IgD-negative memory B cell (primary cell): ENCODE measurements around the gene CNGA1. TPM values are rescaled to one million over a fixed set of nuclear protein-coding genes. Genes with fewer than 3 reads are reported as not detected.
A peak's percentile ranks its signal among the peaks of the same experiment; 100 is the strongest.
"Not testable (repeated sequence)": the region's sequence is repeated elsewhere in the genome, so short reads cannot be mapped to it uniquely, and the experiment has no call there.

Source experiments
- H3K27ac Mint-ChIP-seq, 3 donors: one replicate each; pipeline ENCODE4 v1.8.0; 2020 to 2022; ENCODE audit warnings: mild to moderate bottlenecking in 3 of 3, mixed read lengths in 3 of 3, moderate library complexity in 1 of 3
- H3K27me3 Mint-ChIP-seq: one replicate; pipeline ENCODE4 v1.8.0; 2021; ENCODE audit warnings: mixed read lengths
- H3K36me3 Mint-ChIP-seq: one replicate; pipeline ENCODE4 v1.8.0; 2020; ENCODE audit warnings: mild to moderate bottlenecking, mixed read lengths
- H3K4me1 Mint-ChIP-seq, 3 donors: one replicate each; pipeline ENCODE4 v1.8.0; 2020 to 2022; ENCODE audit warnings: mixed read lengths in 3 of 3, mild to moderate bottlenecking in 1 of 3
- H3K4me3 Mint-ChIP-seq, 4 donors: one replicate each; pipeline ENCODE4 v1.8.0; 2020 to 2022; ENCODE audit warnings: mild to moderate bottlenecking in 4 of 4, mixed read lengths in 4 of 4, moderate library complexity in 3 of 4
- H3K9me3 Mint-ChIP-seq, 3 donors: one replicate each; pipeline ENCODE4 v1.8.0; 2020 to 2021; ENCODE audit warnings: mixed read lengths in 3 of 3, mild to moderate bottlenecking in 1 of 3
- polyA plus RNA-seq: library from polyadenylated mRNA; unstranded; fragments of 300-500 nt; fragmentation: Illumina TruSeq; gene quantifications from one replicate; pipeline ENCODE4 v1.2.3, GENCODE V29; 2021

The CNGA1 gene
- polyA plus RNA-seq, 1 donor from 2014 or later = not detected

- Mint-ChIP-seq H3K9me3 (no peaks in the 10 kb centered on the region), H3K4me1 (peaks cover 11 to 17% (median 11%) of the 10 kb centered on the region in 3 donors), H3K27me3 (peaks cover 21% of the 10 kb centered on the region), H3K27ac (no peak overlapping the region), H3K36me3 (no peaks in the 10 kb centered on the region), H3K4me3 (peak overlapping the region; percentile 82 to 94 (median 88))
Observed at GRCh38 chr4:48017108-48017571, 659 bp upstream of the CNGA1 start.

DNA sequence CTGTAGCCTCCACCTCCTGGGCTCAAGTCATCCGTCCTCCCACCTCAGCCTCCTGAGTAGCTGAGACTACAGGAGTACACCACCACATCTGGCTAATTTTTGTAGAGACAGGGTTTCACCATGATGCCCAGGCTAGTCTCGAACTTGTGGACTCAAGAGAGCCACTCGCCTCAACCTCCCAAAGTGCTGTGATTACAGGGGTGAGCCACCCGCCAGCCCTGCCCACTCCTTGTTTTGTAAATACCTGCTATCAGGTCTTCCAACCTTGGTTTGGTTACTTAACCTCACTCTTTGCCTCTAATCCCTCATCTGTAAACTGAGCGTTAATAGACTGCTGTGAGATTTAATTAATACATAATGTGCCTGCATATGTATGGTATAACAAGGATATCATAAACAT is 803 bp downstream of the CNGA1 start:
- Mint-ChIP-seq H3K9me3 (peaks cover 0 to under 1% (median 0%) of the 10 kb centered on the region in 3 donors), H3K4me3 (peak overlapping the region in 3 of 4 donors; percentile 82 to 89 (median 85)), H3K36me3 (no peaks in the 10 kb centered on the region), H3K4me1 (peaks cover 9 to 22% (median 11%) of the 10 kb centered on the region in 3 donors), H3K27ac (peak overlapping the region in 1 of 3 donors; percentile 26), H3K27me3 (peaks cover 24% of the 10 kb centered on the region)

- peaks cover 9 to 22% (median 11%) of the 10 kb centered on the region in 3 donors for H3K4me1 Mint-ChIP-seq
- peaks cover 25% of the 10 kb centered on the region for H3K27me3 Mint-ChIP-seq
- H3K4me3 Mint-ChIP-seq = peak overlapping the region in 2 of 4 donors; percentile 22 to 85
- H3K36me3 Mint-ChIP-seq = no peaks in the 10 kb centered on the region
- no peak overlapping the region for H3K27ac Mint-ChIP-seq
- peaks cover 0 to 3% (median 0%) of the 10 kb centered on the region in 3 donors for H3K9me3 Mint-ChIP-seq
Observed at GRCh38 chr4:48015216-48015615, 1.3 kb downstream of the CNGA1 start.

DNA sequence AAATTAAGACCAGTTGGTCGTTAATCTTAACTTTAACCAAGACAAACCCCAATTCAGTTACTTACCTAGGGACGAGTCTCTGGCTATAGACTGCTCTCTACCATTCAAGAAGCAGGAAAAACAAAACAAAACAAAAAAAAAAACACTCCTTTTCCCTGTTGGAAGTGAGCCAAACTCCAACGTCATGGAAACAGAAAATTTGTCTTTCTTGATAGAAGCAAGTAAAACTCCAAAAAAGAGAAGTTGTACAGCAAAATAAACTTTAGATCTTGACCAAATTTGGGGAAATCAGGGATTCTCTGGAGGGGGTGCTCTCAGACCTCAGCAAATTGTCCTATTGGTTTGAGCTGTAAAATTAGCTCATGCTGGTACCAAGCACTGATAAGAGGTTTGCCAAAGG is 3.7 kb downstream of the CNGA1 start:
- Mint-ChIP-seq H3K36me3 (no peaks in the 10 kb centered on the region), H3K4me1 (peaks cover 8 to 17% (median 9%) of the 10 kb centered on the region in 3 donors), H3K27ac (no peak overlapping the region), H3K27me3 (peaks cover 23% of the 10 kb centered on the region), H3K4me3 (no peak overlapping the region), H3K9me3 (peaks cover 0 to 3% (median 0%) of the 10 kb centered on the region in 3 donors)

- H3K27ac Mint-ChIP-seq = no peak overlapping the region
- H3K27me3 Mint-ChIP-seq = peaks cover 19% of the 10 kb centered on the region
- peaks cover 0 to 5% (median 0%) of the 10 kb centered on the region in 3 donors for H3K9me3 Mint-ChIP-seq
- peaks cover 5 to 13% (median 5%) of the 10 kb centered on the region in 3 donors for H3K4me1 Mint-ChIP-seq
- no peaks in the 10 kb centered on the region for H3K36me3 Mint-ChIP-seq
- peak overlapping the region in 1 of 4 donors; percentile 23 for H3K4me3 Mint-ChIP-seq
Observed at GRCh38 chr4:48011722-48012121, 4.8 kb downstream of the CNGA1 start.

DNA sequence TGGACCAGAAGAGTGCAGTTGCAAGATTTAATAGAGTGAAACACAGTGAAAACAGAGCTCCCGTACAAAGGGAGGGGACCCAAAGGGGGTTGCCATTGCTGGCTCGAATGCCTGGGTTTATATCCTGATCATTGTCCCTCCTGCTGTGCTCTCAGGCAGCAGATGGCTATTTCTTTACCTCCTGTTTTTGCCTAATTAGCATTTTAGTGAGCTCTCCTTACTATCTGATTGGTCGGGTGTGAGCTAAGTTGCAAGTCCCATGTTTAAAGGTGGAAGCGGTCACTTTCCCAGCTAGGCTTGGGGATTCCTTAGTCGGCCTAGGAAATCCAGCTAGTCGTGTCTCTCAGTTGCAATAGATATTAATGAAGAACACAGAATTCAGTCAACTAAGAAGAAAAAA is 5.6 kb downstream of the CNGA1 start:
- Mint-ChIP-seq H3K27ac (peak overlapping the region in 1 of 3 donors; percentile 12), H3K27me3 (peaks cover 19% of the 10 kb centered on the region)
- H3K36me3 Mint-ChIP-seq, H3K9me3 Mint-ChIP-seq, H3K4me3 Mint-ChIP-seq, H3K4me1 Mint-ChIP-seq: not testable (repeated sequence)

GRCh38 chr4:48008021-48008596 is 8.4 kb downstream of the CNGA1 start:
- peaks cover 0 to 7% (median 3%) of the 10 kb centered on the region in 3 donors for H3K9me3 Mint-ChIP-seq
- peaks cover 0 to 5% (median 0%) of the 10 kb centered on the region in 3 donors for H3K4me1 Mint-ChIP-seq
- H3K27ac Mint-ChIP-seq = no peak overlapping the region
- H3K36me3 Mint-ChIP-seq = no peaks in the 10 kb centered on the region
- peaks cover 7% of the 10 kb centered on the region for H3K27me3 Mint-ChIP-seq
- H3K4me3 Mint-ChIP-seq = peak overlapping the region in 1 of 4 donors; percentile 1

DNA sequence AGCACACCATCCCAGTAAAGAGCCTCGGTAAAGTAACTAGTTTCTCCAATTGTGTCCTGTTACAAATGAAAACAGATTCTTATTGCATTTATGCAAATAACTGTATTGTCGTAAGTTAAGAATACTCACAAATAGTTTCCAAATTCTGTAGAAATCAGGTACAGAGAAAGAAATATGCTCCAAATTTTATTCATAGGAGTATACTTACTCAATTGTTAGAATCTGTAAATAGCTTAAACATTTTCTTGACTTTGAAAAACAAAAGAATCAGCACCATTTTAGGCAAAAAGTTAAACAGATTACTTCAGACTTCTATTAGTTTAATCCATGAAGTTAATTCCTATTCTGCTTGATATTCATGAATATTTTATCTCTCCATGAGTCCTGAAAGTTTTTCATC is 10.7 kb downstream of the CNGA1 start:
- H3K9me3 Mint-ChIP-seq = peaks cover 0 to 7% (median 3%) of the 10 kb centered on the region in 3 donors
- no peak overlapping the region for H3K4me3 Mint-ChIP-seq
- no peaks in the 10 kb centered on the region for H3K4me1 Mint-ChIP-seq
- no peak overlapping the region for H3K27ac Mint-ChIP-seq
- peaks cover 2% of the 10 kb centered on the region for H3K27me3 Mint-ChIP-seq
- H3K36me3 Mint-ChIP-seq = no peaks in the 10 kb centered on the region

- not testable (repeated sequence) for H3K36me3 Mint-ChIP-seq, H3K9me3 Mint-ChIP-seq, H3K4me1 Mint-ChIP-seq, H3K27ac Mint-ChIP-seq, H3K4me3 Mint-ChIP-seq, H3K27me3 Mint-ChIP-seq
Observed at GRCh38 chr4:48003568-48003967, 12.9 kb downstream of the CNGA1 start.

DNA sequence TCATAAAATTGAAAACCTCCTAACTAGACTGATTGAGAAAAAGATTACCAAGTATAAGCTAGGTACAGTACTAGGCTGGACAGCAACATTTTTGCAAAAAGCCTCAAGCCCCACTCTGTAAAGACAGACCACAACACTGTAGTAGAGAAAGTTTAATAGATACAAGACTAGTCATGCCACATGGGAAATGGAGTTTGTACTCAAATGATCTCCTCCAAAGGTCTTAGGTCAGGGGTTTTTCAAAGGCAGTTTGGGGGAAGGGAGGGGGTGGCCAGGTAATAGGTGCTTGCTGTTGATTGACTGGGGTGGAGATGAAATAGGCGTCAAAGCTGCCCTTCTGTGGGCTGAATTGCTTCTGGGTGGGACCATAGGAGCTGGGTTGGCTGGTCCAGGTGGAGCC is 14.2 kb downstream of the CNGA1 start:
- no peaks in the 10 kb centered on the region for H3K36me3 Mint-ChIP-seq
- H3K27me3 Mint-ChIP-seq = peaks cover 5% of the 10 kb centered on the region
- no peak overlapping the region for H3K27ac Mint-ChIP-seq
- peaks cover 0 to 3% (median 2%) of the 10 kb centered on the region in 3 donors for H3K9me3 Mint-ChIP-seq
- H3K4me3 Mint-ChIP-seq = no peak overlapping the region
- H3K4me1 Mint-ChIP-seq = no peaks in the 10 kb centered on the region

DNA sequence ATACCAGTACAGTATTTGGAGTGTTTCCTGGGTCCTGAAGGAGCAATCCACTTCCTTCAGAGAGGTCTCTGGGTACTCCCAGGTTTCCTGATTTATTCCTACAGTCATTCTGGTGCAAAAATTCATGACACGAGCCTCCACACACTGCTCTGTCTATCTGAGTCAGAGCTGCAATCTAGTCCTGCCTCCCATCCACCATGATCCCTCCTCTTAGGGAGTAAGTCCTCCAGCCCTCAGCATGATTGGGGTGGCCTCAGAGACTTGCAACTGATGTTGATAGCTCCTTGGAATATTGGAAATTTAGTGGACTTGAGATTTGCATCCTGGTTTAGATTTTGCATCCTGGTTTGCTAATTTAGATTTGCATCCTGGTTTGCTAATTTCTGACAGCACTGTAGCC is 20.5 kb downstream of the CNGA1 start:
- Mint-ChIP-seq H3K4me3 (no peak overlapping the region), H3K9me3 (peaks cover 3 to 8% (median 7%) of the 10 kb centered on the region in 3 donors), H3K27ac (no peak overlapping the region), H3K4me1 (peaks cover 0 to 2% (median 0%) of the 10 kb centered on the region in 3 donors), H3K27me3 (peaks cover 5% of the 10 kb centered on the region), H3K36me3 (peaks cover 1% of the 10 kb centered on the region)

DNA sequence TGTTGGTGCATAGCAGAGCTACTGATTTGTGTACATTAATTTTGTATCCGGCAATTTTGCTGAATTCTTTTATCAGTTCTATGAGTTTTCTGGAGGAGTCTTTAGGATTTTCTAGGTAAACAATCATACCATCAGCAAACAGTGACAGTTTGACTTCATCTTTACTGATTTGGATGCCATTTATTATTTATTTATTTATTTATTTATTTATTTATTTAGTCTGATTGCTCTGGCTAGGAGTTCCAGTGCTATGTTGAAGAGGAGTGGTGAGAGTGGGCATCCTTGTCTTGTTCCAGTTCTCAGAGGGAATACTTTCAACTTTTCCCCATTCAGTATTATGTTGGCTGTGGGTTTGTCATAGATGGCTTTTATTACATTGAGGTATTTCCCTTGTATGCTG is 24.0 kb downstream of the CNGA1 start:
- not testable (repeated sequence) for H3K27ac Mint-ChIP-seq, H3K4me1 Mint-ChIP-seq, H3K4me3 Mint-ChIP-seq, H3K27me3 Mint-ChIP-seq, H3K36me3 Mint-ChIP-seq
- H3K9me3 Mint-ChIP-seq = peaks cover 5 to 23% (median 16%) of the 10 kb centered on the region in 3 donors

GRCh38 chr4:47990145-47990544 is 26.3 kb downstream of the CNGA1 start:
- Mint-ChIP-seq H3K27ac (no peak overlapping the region), H3K9me3 (peaks cover 5 to 23% (median 16%) of the 10 kb centered on the region in 3 donors), H3K27me3 (peaks cover 3% of the 10 kb centered on the region), H3K36me3 (peaks cover 1% of the 10 kb centered on the region), H3K4me1 (peaks cover 0 to 4% (median 0%) of the 10 kb centered on the region in 3 donors), H3K4me3 (no peak overlapping the region)

GRCh38 chr4:47974566-47974965 is 41.9 kb downstream of the CNGA1 start:
- no peak overlapping the region for H3K27ac Mint-ChIP-seq

DNA sequence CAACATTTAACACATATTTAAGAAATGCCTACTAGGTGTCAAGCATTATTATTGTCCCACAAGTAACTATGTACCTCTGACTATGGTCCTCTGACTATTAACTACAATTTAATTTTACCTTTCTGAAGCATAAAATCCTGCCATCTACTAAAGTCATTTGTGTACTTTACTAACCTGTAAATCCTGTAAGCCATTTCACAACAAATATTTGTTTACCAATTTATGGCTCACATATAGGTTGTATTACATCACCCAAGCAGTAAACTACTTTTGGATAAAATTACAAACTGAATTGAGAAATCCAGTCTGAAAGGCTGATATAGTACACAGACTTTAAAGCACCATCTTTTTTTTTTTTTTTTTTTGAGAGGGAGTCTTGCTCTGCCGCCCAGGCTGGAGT is 43.8 kb downstream of the CNGA1 start:
- Mint-ChIP-seq H3K4me3 (no peak overlapping the region), H3K36me3 (peaks cover 2% of the 10 kb centered on the region), H3K27me3 (no peaks in the 10 kb centered on the region)

More at GRCh38 chr4:47974566-47974965, 41.9 kb downstream of the CNGA1 start:
- Mint-ChIP-seq H3K4me3 (no peak overlapping the region), H3K36me3 (no peaks in the 10 kb centered on the region), H3K27me3 (no peaks in the 10 kb centered on the region), H3K4me1 (peaks cover 5 to 8% (median 6%) of the 10 kb centered on the region in 3 donors), H3K9me3 (no peaks in the 10 kb centered on the region)

DNA sequence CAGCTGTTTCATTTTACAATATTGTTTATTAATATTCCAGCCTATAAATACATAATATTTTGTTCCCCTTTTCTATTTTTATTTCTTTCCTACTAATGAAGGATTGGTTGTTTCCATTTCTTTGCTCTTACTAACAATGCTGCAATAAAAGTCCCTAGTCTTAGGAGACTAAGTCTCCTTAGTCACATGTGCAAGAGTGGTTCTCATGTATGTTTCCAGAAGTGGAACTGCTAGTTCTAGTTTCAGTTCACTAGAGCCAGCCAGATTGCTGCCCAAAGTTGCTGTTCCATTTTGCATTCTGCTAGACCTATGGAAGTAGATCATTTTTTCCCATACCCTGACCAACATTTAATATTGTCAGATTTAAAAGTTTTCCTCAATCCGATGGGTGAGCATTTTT is 44.3 kb downstream of the CNGA1 start:
- no peaks in the 10 kb centered on the region for H3K9me3 Mint-ChIP-seq
- peaks cover 5 to 8% (median 6%) of the 10 kb centered on the region in 3 donors for H3K4me1 Mint-ChIP-seq
- H3K36me3 Mint-ChIP-seq = peaks cover 2% of the 10 kb centered on the region
- no peak overlapping the region for H3K4me3 Mint-ChIP-seq
- no peak overlapping the region for H3K27ac Mint-ChIP-seq
- H3K27me3 Mint-ChIP-seq = no peaks in the 10 kb centered on the region

More for the DNA sequence above, 43.8 kb downstream of the CNGA1 start:
- no peaks in the 10 kb centered on the region for H3K9me3 Mint-ChIP-seq
- no peak overlapping the region for H3K27ac Mint-ChIP-seq
- peaks cover 5 to 8% (median 6%) of the 10 kb centered on the region in 3 donors for H3K4me1 Mint-ChIP-seq
